ENCODE data around the gene EFHD1. TPM values are rescaled to one million over a fixed set of nuclear protein-coding genes. Genes with fewer than 3 reads are reported as not detected.
"Not testable (repeated sequence)": the region's sequence is repeated elsewhere in the genome, so short reads cannot be mapped to it uniquely, and the experiment has no call there.

EFHD1 gene
- total RNA-seq, 1 experiment from 2014 or later, result not detected

DNA sequence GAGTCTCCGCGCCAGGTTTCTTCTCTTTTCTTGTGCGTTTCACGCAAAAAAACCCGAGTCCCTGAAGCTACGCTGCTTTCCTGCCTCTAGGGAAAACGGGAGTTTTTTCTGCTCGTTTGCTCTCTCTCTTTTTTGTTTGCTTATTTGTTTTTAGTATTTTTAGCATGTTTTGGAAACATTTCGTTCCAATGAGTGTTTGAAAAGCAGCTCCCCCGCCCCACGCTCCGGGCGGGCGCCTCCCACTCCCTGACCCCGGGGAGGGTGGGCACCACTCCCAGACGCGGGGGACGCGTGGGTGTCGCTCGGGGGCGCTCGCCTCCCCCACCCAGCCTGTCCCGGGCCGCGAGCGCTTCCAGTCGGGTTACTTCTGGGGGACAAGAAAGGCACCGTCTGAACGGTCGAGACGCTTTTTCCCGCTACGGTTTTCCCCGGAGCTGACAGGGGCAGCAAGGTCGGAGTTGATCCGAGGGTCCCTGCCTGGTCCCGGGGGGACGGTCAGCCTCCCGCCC lies 446 bp upstream of the EFHD1 start:
- BruUV-seq (replicated peaks), result no TSS peak
- POLR2A ChIA-PET, result interaction anchor here (0.6 to 1.5 kb wide), 2 partner anchors 65 to 220 kb away, joined by 3 read pairs; partner anchors contain the start of gene GIGYF2
- no peak for DNase-seq (ENCODE audit: unreplicated experiment)
- TF ChIP-seq, protein P1, sequence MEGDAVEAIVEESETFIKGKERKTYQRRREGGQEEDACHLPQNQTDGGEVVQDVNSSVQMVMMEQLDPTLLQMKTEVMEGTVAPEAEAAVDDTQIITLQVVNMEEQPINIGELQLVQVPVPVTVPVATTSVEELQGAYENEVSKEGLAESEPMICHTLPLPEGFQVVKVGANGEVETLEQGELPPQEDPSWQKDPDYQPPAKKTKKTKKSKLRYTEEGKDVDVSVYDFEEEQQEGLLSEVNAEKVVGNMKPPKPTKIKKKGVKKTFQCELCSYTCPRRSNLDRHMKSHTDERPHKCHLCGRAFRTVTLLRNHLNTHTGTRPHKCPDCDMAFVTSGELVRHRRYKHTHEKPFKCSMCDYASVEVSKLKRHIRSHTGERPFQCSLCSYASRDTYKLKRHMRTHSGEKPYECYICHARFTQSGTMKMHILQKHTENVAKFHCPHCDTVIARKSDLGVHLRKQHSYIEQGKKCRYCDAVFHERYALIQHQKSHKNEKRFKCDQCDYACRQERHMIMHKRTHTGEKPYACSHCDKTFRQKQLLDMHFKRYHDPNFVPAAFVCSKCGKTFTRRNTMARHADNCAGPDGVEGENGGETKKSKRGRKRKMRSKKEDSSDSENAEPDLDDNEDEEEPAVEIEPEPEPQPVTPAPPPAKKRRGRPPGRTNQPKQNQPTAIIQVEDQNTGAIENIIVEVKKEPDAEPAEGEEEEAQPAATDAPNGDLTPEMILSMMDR (IDR thresholded peaks at IDR 0.05; ENCODE audit: unreplicated experiment), result no peak
- Mint-ChIP-seq H3K4me3 (ENCODE audit: unreplicated experiment) (no peak overlapping the region), H3K36me3 (ENCODE audit: insufficient read depth, unreplicated experiment) (no peaks in the 10 kb centered on the region), H3K27ac (ENCODE audit: low read depth, unreplicated experiment) (no peak overlapping the region), H3K4me1 (ENCODE audit: insufficient read depth, unreplicated experiment) (peaks cover 5% of the 10 kb centered on the region), H3K27me3 (ENCODE audit: insufficient read depth, unreplicated experiment) (peaks cover 22% of the 10 kb centered on the region), H3K9me3 (ENCODE audit: unreplicated experiment) (no peaks in the 10 kb centered on the region)
- CTCF ChIA-PET, result interaction anchor here (0.6 to 1.1 kb wide), 3 partner anchors 13 to 618 kb away, joined by 3 to 5 read pairs (median 3); no protein-coding TSS in a partner anchor
- intact Hi-C loops (cut with micrococcal nuclease), result no loop called here

DNA sequence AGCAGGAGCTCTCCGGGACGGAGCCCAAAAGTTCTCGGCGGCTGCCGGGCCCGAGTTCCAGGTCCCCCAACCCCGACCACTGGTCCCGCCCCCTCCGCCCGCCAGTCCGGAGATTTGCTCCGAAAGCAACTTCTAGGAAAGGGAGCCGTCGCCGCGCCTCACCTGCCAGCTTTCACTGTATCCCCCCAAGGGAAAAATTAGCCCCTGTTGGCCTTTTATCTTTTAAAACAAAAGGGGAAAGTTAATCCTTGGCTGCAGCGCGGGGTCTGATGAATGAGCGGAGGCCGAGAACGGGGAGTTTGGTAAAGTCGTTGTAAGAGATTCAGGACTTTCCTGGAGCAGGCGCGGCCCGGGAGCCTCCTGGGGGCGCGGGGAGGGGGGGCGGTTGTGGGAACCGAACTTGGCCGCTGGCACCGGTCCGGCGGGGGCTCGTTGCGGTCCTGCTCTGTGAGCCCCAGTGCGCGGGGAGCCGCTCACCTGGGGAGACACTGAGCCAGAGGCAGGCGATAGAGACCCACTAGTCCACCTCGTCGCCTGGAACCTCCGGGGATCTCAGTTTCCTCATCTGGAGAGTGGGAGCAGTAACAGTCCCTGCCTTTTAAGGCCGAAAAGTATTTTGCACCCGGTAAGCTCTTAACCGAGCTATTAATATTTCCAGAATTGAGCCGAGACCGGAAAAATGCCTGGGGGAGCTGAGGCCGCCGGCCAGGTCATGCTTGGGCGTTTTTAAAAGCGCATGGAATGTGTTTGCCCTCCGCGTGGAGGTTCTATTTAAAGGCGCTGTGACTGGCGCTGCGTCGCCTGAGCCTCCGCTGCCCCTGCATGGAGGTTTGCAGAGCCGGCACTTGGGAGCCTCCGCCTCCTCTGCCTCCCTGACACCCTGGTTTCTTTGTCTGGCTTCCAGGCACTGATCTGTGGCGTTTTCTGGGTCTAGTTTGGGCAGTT lies 1.1 kb downstream of the EFHD1 start:
- Mint-ChIP-seq H3K27me3 (ENCODE audit: insufficient read depth, unreplicated experiment) (peaks cover 23% of the 10 kb centered on the region), H3K36me3 (ENCODE audit: insufficient read depth, unreplicated experiment) (no peaks in the 10 kb centered on the region), H3K4me1 (ENCODE audit: insufficient read depth, unreplicated experiment) (peaks cover 5% of the 10 kb centered on the region), H3K27ac (ENCODE audit: low read depth, unreplicated experiment) (no peak overlapping the region), H3K4me3 (ENCODE audit: unreplicated experiment) (no peak overlapping the region), H3K9me3 (ENCODE audit: unreplicated experiment) (no peaks in the 10 kb centered on the region)
- intact Hi-C loops (cut with micrococcal nuclease), result no loop called here
- DNase-seq (ENCODE audit: unreplicated experiment), result no peak
- BruUV-seq (replicated peaks), result no TSS peak
- ChIA-PET POLR2A (no interaction called here), CTCF (interaction anchor here (0.6 kb wide), 1 partner anchor 319 kb away, joined by 3 read pairs; no protein-coding TSS in a partner anchor)
- TF ChIP-seq, protein P1 (IDR thresholded peaks at IDR 0.05; ENCODE audit: unreplicated experiment), result no peak

DNA sequence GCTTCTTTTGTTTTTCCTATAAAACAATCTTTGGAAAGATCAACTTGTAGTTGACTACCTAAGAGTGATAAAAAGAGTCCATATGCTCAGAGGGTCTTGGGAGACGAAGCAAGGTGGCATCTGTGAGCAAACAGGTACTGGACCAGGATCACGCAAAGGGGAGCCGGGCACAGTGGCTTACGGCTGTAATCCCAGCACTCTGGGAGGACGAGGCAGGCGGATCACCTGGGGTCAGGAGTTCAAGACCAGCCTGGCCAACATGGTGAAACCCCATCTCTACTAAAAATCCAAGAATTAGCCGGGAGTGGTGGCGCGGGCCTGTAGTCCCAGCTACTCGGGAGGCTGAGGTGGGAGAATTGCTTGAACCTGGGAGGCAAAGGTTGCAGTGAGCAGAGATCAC lies 2.0 kb downstream of the EFHD1 start:
- H3K4me3 Mint-ChIP-seq (ENCODE audit: unreplicated experiment); H3K9me3 Mint-ChIP-seq (ENCODE audit: unreplicated experiment); H3K27ac Mint-ChIP-seq (ENCODE audit: low read depth, unreplicated experiment); intact Hi-C loops (cut with micrococcal nuclease); DNase-seq (ENCODE audit: unreplicated experiment); H3K36me3 Mint-ChIP-seq (ENCODE audit: insufficient read depth, unreplicated experiment); BruUV-seq (replicated peaks); H3K4me1 Mint-ChIP-seq (ENCODE audit: insufficient read depth, unreplicated experiment); POLR2A ChIA-PET; CTCF ChIA-PET: not testable (repeated sequence)
- H3K27me3 Mint-ChIP-seq (ENCODE audit: insufficient read depth, unreplicated experiment), result peaks cover 32% of the 10 kb centered on the region

DNA sequence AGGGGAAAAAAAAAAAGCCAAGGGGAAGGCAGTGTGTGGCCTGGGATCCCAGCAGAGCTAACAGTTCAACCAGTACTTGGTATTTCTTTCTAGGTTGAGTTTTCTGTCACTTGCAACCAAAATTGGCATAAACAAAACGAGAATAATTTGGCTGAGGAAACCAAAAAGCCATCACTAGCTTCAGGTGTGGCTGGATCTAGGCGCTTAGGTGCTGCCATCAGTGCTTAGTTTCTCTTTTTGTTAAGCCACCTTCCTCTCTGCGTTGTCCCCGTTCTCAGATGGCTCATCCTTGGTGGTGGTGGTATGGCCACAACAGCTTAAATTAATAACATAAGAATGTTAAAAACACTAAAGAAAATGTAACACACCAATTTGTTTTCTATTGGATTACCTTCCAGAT lies 2.4 kb downstream of the EFHD1 start:
- DNase-seq (ENCODE audit: unreplicated experiment), result no peak
- Mint-ChIP-seq H3K27me3 (ENCODE audit: insufficient read depth, unreplicated experiment) (peaks cover 30% of the 10 kb centered on the region), H3K27ac (ENCODE audit: low read depth, unreplicated experiment) (no peak overlapping the region), H3K9me3 (ENCODE audit: unreplicated experiment) (no peaks in the 10 kb centered on the region), H3K36me3 (ENCODE audit: insufficient read depth, unreplicated experiment) (no peaks in the 10 kb centered on the region), H3K4me3 (ENCODE audit: unreplicated experiment) (no peak overlapping the region), H3K4me1 (ENCODE audit: insufficient read depth, unreplicated experiment) (peaks cover 5% of the 10 kb centered on the region)
- intact Hi-C loops (cut with micrococcal nuclease), result no loop called here
- CTCF ChIA-PET, result no interaction called here
- POLR2A ChIA-PET, result interaction anchor here (0.6 kb wide), 1 partner anchor 14 kb away, joined by 3 read pairs; no protein-coding TSS in a partner anchor
- no TSS peak for BruUV-seq (replicated peaks)
- TF ChIP-seq, protein P1 (IDR thresholded peaks at IDR 0.05; ENCODE audit: unreplicated experiment), result no peak
